ENCODE measurements around the gene ETV3. TPM values are rescaled to one million over a fixed set of nuclear protein-coding genes. Genes with fewer than 3 reads are reported as not detected.

The ETV3 gene
- total RNA-seq, 6 experiments from 2014 or later = 4.9 to 7.8 (median 6.5) TPM

- Histone ChIP-seq H3K27ac (no peak overlapping the region), H3K9me3 (no peaks in the 10 kb centered on the region), H3K36me3 (no peaks in the 10 kb centered on the region), H3K4me3 (no peak overlapping the region), H3K4me1 (peaks cover 0 to 5% (median 0%) of the 10 kb centered on the region in 4 donors), H3K27me3 (no peaks in the 10 kb centered on the region)
- 49% methylated on average over 3 of the region's 9 CpGs for WGBS (ENCODE audit: insufficient coverage, low coverage, low lambda C conversion rate, missing lambda C conversion rate)
- TF ChIP-seq CTCF (IDR thresholded peaks at IDR 0.05) (no peak), POLR2A (IDR thresholded peaks at IDR 0.05) (no peak)
- ATAC-seq (peak in 3 of 4 donors; percentile 9 to 19 (median 16)), DNase-seq (no peak)
- intact Hi-C loops (cut with DNase I) = loop anchor here (1.0 to 2.0 kb wide), 2 partner anchors 65 to 67 kb away; no protein-coding TSS in a partner anchor
Measured at GRCh38 chr1:157089789-157090188, 48.4 kb downstream of the ETV3 start.

GRCh38 chr1:157088607-157089006 lies 49.6 kb downstream of the ETV3 start:
- H3K9me3 ChIP-seq = no peaks in the 10 kb centered on the region
- DNase-seq = no peak
- TF ChIP-seq POLR2A (IDR thresholded peaks at IDR 0.05) = no peak
- no peak for TF ChIP-seq CTCF (IDR thresholded peaks at IDR 0.05)

GRCh38 chr1:157087030-157087429 lies 51.2 kb downstream of the ETV3 start:
- 88% methylated on average over 5 of the region's 5 CpGs for WGBS (ENCODE audit: insufficient coverage, low coverage, low lambda C conversion rate, missing lambda C conversion rate)
- no peaks in the 10 kb centered on the region for H3K27me3 ChIP-seq
- intact Hi-C loops (cut with DNase I) = no loop called here
- no peaks in the 10 kb centered on the region for H3K36me3 ChIP-seq
- DNase-seq (no peak), ATAC-seq (no peak)
- H3K4me3 ChIP-seq = no peak overlapping the region
- no peaks in the 10 kb centered on the region for H3K9me3 ChIP-seq
- peaks cover 0 to 5% (median 0%) of the 10 kb centered on the region in 4 donors for H3K4me1 ChIP-seq
- TF ChIP-seq CTCF (IDR thresholded peaks at IDR 0.05) (no peak), POLR2A (IDR thresholded peaks at IDR 0.05) (no peak)
- no peak overlapping the region for H3K27ac ChIP-seq

More at GRCh38 chr1:157088607-157089006, 49.6 kb downstream of the ETV3 start:
- Histone ChIP-seq H3K27ac (no peak overlapping the region), H3K4me3 (no peak overlapping the region), H3K27me3 (no peaks in the 10 kb centered on the region), H3K4me1 (peaks cover 0 to 5% (median 0%) of the 10 kb centered on the region in 4 donors), H3K36me3 (no peaks in the 10 kb centered on the region)
- intact Hi-C loops (cut with DNase I) = loop anchor here in 1 of 2 donors (1.0 kb wide), 1 partner anchor 68 kb away; no protein-coding TSS in a partner anchor
- peak; percentile 75 to 82 (median 80) for ATAC-seq

GRCh38 chr1:157086299-157086698 lies 51.9 kb downstream of the ETV3 start:
- WGBS (ENCODE audit: insufficient coverage, low coverage, low lambda C conversion rate, missing lambda C conversion rate) = 50% methylated on average over 6 of the region's 6 CpGs
- H3K9me3 ChIP-seq = no peaks in the 10 kb centered on the region
- TF ChIP-seq POLR2A (IDR thresholded peaks at IDR 0.05) (no peak), CTCF (IDR thresholded peaks at IDR 0.05) (no peak)
- no peak overlapping the region for H3K27ac ChIP-seq
- ATAC-seq (peak in 3 of 4 donors; percentile 19 to 50 (median 20)), DNase-seq (peak in 1 of 3 donors; percentile 34)
- intact Hi-C loops (cut with DNase I) = no loop called here
- H3K36me3 ChIP-seq = no peaks in the 10 kb centered on the region
- H3K4me3 ChIP-seq = no peak overlapping the region
- peaks cover 0 to 5% (median 0%) of the 10 kb centered on the region in 4 donors for H3K4me1 ChIP-seq
- H3K27me3 ChIP-seq = no peaks in the 10 kb centered on the region

GRCh38 chr1:157085421-157085820 lies 52.8 kb downstream of the ETV3 start:
- ATAC-seq = peak in 3 of 4 donors; percentile 23 to 75 (median 37)
- H3K27ac ChIP-seq = no peak overlapping the region

More at GRCh38 chr1:157085421-157085820, 52.8 kb downstream of the ETV3 start:
- H3K4me1 ChIP-seq = peaks cover 0 to 5% (median 0%) of the 10 kb centered on the region in 4 donors
- no peaks in the 10 kb centered on the region for H3K9me3 ChIP-seq
- no peak for DNase-seq
- no peak overlapping the region for H3K4me3 ChIP-seq
- no peak for TF ChIP-seq POLR2A (IDR thresholded peaks at IDR 0.05)
- TF ChIP-seq CTCF (IDR thresholded peaks at IDR 0.05) = no peak
- no peaks in the 10 kb centered on the region for H3K36me3 ChIP-seq
- H3K27me3 ChIP-seq = no peaks in the 10 kb centered on the region
- intact Hi-C loops (cut with DNase I) = no loop called here
- 37% methylated on average over 5 of the region's 5 CpGs for WGBS (ENCODE audit: insufficient coverage, low coverage, low lambda C conversion rate, missing lambda C conversion rate)
